Astrocyte (in vitro differentiated cells and primary cell): ENCODE data around the gene MGP.

Source experiments
- EZH2 ChIP-seq: IDR thresholded peaks from 2 replicates; pipeline ENCODE4 v1.6.1; 2012; ENCODE audit warnings: mild to moderate bottlenecking, low read length, inconsistent platforms; ENCODE audit not compliant: insufficient read depth
- TF ChIP-seq, protein P1 (sequence below): IDR thresholded peaks from 2 replicates; pipeline ENCODE4 v1.5.1; 2011; ENCODE audit warnings: low read depth, mild to moderate bottlenecking, inconsistent platforms, low read length, moderate library complexity; ENCODE audit not compliant: insufficient read depth

DNA sequence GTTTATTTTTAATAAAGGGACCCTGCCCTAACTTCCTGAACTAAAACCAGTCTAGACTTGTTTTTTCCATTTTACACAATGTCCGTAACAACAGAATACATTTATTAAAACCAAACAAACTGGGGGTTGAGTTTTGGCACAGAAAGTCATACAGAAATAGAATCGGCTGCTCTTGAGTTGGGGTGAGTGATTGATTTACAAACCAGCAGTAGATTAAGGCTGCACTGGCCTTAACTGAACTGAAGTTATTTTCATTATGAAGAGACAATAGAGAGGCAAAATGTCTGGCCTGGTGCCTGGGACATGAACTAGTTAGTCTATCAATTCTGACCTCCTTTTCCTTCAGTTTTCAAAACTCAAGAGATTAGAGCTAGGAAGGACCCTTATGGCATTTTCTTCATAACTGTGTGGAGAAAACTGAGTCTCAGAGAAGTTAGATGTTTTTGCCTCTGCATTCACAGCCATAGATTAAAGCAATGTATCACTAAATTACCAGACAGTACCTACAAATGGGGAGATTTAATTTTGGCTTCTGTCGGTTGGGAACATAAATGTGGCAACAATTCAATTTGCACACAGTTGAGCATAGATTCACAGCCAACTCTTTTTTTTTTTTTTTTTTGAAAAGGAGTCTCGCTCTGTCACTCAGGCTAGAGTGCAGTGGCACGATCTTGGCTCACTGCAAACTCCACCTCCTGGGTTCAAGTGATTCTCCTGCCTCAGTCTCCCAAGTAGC lies 19.8 kb upstream of the MGP start:
- TF ChIP-seq, protein P1, sequence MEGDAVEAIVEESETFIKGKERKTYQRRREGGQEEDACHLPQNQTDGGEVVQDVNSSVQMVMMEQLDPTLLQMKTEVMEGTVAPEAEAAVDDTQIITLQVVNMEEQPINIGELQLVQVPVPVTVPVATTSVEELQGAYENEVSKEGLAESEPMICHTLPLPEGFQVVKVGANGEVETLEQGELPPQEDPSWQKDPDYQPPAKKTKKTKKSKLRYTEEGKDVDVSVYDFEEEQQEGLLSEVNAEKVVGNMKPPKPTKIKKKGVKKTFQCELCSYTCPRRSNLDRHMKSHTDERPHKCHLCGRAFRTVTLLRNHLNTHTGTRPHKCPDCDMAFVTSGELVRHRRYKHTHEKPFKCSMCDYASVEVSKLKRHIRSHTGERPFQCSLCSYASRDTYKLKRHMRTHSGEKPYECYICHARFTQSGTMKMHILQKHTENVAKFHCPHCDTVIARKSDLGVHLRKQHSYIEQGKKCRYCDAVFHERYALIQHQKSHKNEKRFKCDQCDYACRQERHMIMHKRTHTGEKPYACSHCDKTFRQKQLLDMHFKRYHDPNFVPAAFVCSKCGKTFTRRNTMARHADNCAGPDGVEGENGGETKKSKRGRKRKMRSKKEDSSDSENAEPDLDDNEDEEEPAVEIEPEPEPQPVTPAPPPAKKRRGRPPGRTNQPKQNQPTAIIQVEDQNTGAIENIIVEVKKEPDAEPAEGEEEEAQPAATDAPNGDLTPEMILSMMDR, result no peak
- no peak for TF ChIP-seq EZH2
